ENCODE data around the gene METTL27. TPM values are rescaled to one million over a fixed set of nuclear protein-coding genes. Genes with fewer than 3 reads are reported as not detected.
"Not testable (repeated sequence)": the region's sequence is repeated elsewhere in the genome, so short reads cannot be mapped to it uniquely, and the experiment has no call there.

METTL27 gene
- total RNA-seq, 2 experiments from 2014 or later: 0.69 to 0.74 TPM

GRCh38 chr7:73839290-73839689 lies 3.0 kb downstream of the METTL27 start:
- Mint-ChIP-seq H3K9me3 (no peaks in the 10 kb centered on the region), H3K27ac (no peak overlapping the region), H3K36me3 (no peaks in the 10 kb centered on the region), H3K4me1 (peaks cover 9% of the 10 kb centered on the region), H3K27me3 (peaks cover 2% of the 10 kb centered on the region), H3K4me3 (no peak overlapping the region)
- POLR2A ChIA-PET: no interaction called here
- no peak for ATAC-seq (ENCODE audit: low read depth)
- no peak for DNase-seq

- ATAC-seq (ENCODE audit: low read depth): no peak
- Mint-ChIP-seq H3K36me3 (no peaks in the 10 kb centered on the region), H3K4me3 (no peak overlapping the region), H3K27ac (no peak overlapping the region), H3K4me1 (peaks cover 6% of the 10 kb centered on the region), H3K9me3 (no peaks in the 10 kb centered on the region), H3K27me3 (no peaks in the 10 kb centered on the region)
- no peak for DNase-seq
- POLR2A ChIA-PET: no interaction called here
Measured at GRCh38 chr7:73838642-73839041, 3.7 kb downstream of the METTL27 start.

- not testable (repeated sequence) for H3K4me1 Mint-ChIP-seq; ATAC-seq (ENCODE audit: low read depth); H3K36me3 Mint-ChIP-seq; DNase-seq; H3K9me3 Mint-ChIP-seq; H3K4me3 Mint-ChIP-seq; H3K27ac Mint-ChIP-seq; H3K27me3 Mint-ChIP-seq
- POLR2A ChIA-PET: interaction anchor here (0.7 kb wide), 1 partner anchor 24 kb away, joined by 3 read pairs; no protein-coding TSS in a partner anchor
Measured at GRCh38 chr7:73837167-73837566, 5.1 kb downstream of the METTL27 start.

- Mint-ChIP-seq H3K27me3 (no peaks in the 10 kb centered on the region), H3K9me3 (no peaks in the 10 kb centered on the region), H3K4me3 (no peak overlapping the region), H3K27ac (no peak overlapping the region), H3K36me3 (no peaks in the 10 kb centered on the region), H3K4me1 (peaks cover 3% of the 10 kb centered on the region)
- no peak for DNase-seq
- ATAC-seq (ENCODE audit: low read depth): no peak
- POLR2A ChIA-PET: no interaction called here
Measured at GRCh38 chr7:73834626-73835191, 7.6 kb downstream of the METTL27 start.

- Mint-ChIP-seq H3K4me3 (no peak overlapping the region), H3K9me3 (no peaks in the 10 kb centered on the region), H3K36me3 (no peaks in the 10 kb centered on the region), H3K27ac (no peak overlapping the region), H3K4me1 (peaks cover 7% of the 10 kb centered on the region), H3K27me3 (no peaks in the 10 kb centered on the region)
- POLR2A ChIA-PET: no interaction called here
- DNase-seq (no peak), ATAC-seq (ENCODE audit: low read depth) (no peak)
Measured at GRCh38 chr7:73833251-73833919, 8.9 kb downstream of the METTL27 start.

- DNase-seq: no peak
- Mint-ChIP-seq H3K36me3 (no peaks in the 10 kb centered on the region), H3K27ac (no peak overlapping the region), H3K4me1 (peaks cover 11% of the 10 kb centered on the region), H3K27me3 (no peaks in the 10 kb centered on the region), H3K9me3 (no peaks in the 10 kb centered on the region), H3K4me3 (no peak overlapping the region)
- POLR2A ChIA-PET: no interaction called here
- ATAC-seq (ENCODE audit: low read depth): no peak
Measured at GRCh38 chr7:73832806-73833205, 9.5 kb downstream of the METTL27 start.

GRCh38 chr7:73831834-73832651 lies 10.3 kb downstream of the METTL27 start:
- DNase-seq (no peak), ATAC-seq (ENCODE audit: low read depth) (no peak)
- H3K36me3 Mint-ChIP-seq: no peaks in the 10 kb centered on the region
- peaks cover 18% of the 10 kb centered on the region for H3K4me1 Mint-ChIP-seq
- peaks cover 7% of the 10 kb centered on the region for H3K27me3 Mint-ChIP-seq
- no peaks in the 10 kb centered on the region for H3K9me3 Mint-ChIP-seq
- H3K4me3 Mint-ChIP-seq: no peak overlapping the region
- POLR2A ChIA-PET: no interaction called here
- no peak overlapping the region for H3K27ac Mint-ChIP-seq

- DNase-seq (no peak), ATAC-seq (ENCODE audit: low read depth) (no peak)
- H3K9me3 Mint-ChIP-seq: no peaks in the 10 kb centered on the region
- H3K4me3 Mint-ChIP-seq: no peak overlapping the region
- H3K27me3 Mint-ChIP-seq: peaks cover 13% of the 10 kb centered on the region
- H3K27ac Mint-ChIP-seq: no peak overlapping the region
- no peaks in the 10 kb centered on the region for H3K36me3 Mint-ChIP-seq
- peaks cover 24% of the 10 kb centered on the region for H3K4me1 Mint-ChIP-seq
- POLR2A ChIA-PET: no interaction called here
Measured at GRCh38 chr7:73831584-73831833, 10.8 kb downstream of the METTL27 start.

GRCh38 chr7:73830681-73831583 lies 11.4 kb downstream of the METTL27 start, which contains the start of gene CLDN4:
CLDN4 (plus strand) TSS chr7:73830996; CDS start chr7:73831202, 206 bp downstream.
- H3K4me1 Mint-ChIP-seq: peaks cover 24% of the 10 kb centered on the region
- no peak within 1 kb of the TSS for H3K4me3 Mint-ChIP-seq
- no peak within 1 kb of the TSS for H3K27ac Mint-ChIP-seq

GRCh38 chr7:73829921-73830680 lies 12.2 kb downstream of the METTL27 start:
- no peak overlapping the region for H3K4me3 Mint-ChIP-seq
- no peak for DNase-seq
- H3K36me3 Mint-ChIP-seq: no peaks in the 10 kb centered on the region
- peaks cover 24% of the 10 kb centered on the region for H3K4me1 Mint-ChIP-seq
- no peak for ATAC-seq (ENCODE audit: low read depth)
- no peak overlapping the region for H3K27ac Mint-ChIP-seq
- H3K27me3 Mint-ChIP-seq: peaks cover 19% of the 10 kb centered on the region
- POLR2A ChIA-PET: no interaction called here
- no peaks in the 10 kb centered on the region for H3K9me3 Mint-ChIP-seq

More at GRCh38 chr7:73830681-73831583, 11.4 kb downstream of the METTL27 start, which contains the start of gene CLDN4:
- Mint-ChIP-seq H3K9me3 (no peaks in the 10 kb centered on the region), H3K27me3 (peaks cover 17% of the 10 kb centered on the region), H3K36me3 (no peaks in the 10 kb centered on the region)
- no peak for DNase-seq
- ATAC-seq (ENCODE audit: low read depth): no peak
- POLR2A ChIA-PET: no interaction called here

- H3K36me3 Mint-ChIP-seq: no peaks in the 10 kb centered on the region
- peaks cover 24% of the 10 kb centered on the region for H3K4me1 Mint-ChIP-seq
- H3K27ac Mint-ChIP-seq: no peak overlapping the region
- H3K9me3 Mint-ChIP-seq: no peaks in the 10 kb centered on the region
- POLR2A ChIA-PET: interaction anchor here (0.6 kb wide), 1 partner anchor 21 kb away, joined by 5 read pairs; no protein-coding TSS in a partner anchor
- H3K27me3 Mint-ChIP-seq: peaks cover 21% of the 10 kb centered on the region
- DNase-seq (no peak), ATAC-seq (ENCODE audit: low read depth) (no peak)
- no peak overlapping the region for H3K4me3 Mint-ChIP-seq
Measured at GRCh38 chr7:73829505-73829904, 12.8 kb downstream of the METTL27 start.

- no peak overlapping the region for H3K4me3 Mint-ChIP-seq
- peaks cover 23% of the 10 kb centered on the region for H3K27me3 Mint-ChIP-seq
- no peak overlapping the region for H3K27ac Mint-ChIP-seq
- H3K36me3 Mint-ChIP-seq: no peaks in the 10 kb centered on the region
- ATAC-seq (ENCODE audit: low read depth): no peak
- no peaks in the 10 kb centered on the region for H3K9me3 Mint-ChIP-seq
- peaks cover 24% of the 10 kb centered on the region for H3K4me1 Mint-ChIP-seq
- no peak for DNase-seq
- POLR2A ChIA-PET: interaction anchor here (0.6 kb wide), 1 partner anchor 21 kb away, joined by 5 read pairs; no protein-coding TSS in a partner anchor
Measured at GRCh38 chr7:73828972-73829371, 13.3 kb downstream of the METTL27 start.

All from activated naive CD8-positive, alpha-beta T cell treated with anti-CD3 and anti-CD28 coated beads, Interleukin-2, amount 10 ng/mL, durations not matched to agents 7 days and 5 days (primary cell).